ENCODE results near the gene LHPP.

LHPP gene

GRCh38 chr10:124564881-124565280 lies 103.3 kb downstream of the LHPP start (continued):
- no peak for TF ChIP-seq PRDM2 (tag by site-specific recombination; IDR thresholded peaks at IDR 0.05; ENCODE audit: borderline replicate concordance)
- no peak for TF ChIP-seq ZBTB8A (tag by site-specific recombination; IDR thresholded peaks at IDR 0.05)
- no peak for TF ChIP-seq ZNF146 (tag by site-specific recombination; IDR thresholded peaks at IDR 0.05)

GRCh38 chr10:124565565-124566221 lies 104.1 kb downstream of the LHPP start:
- TF ChIP-seq KLF1 (tag by site-specific recombination; IDR thresholded peaks at IDR 0.05) (peak; percentile 30; the same call in 1 of the 2 replicates), ZNF654 (tag by site-specific recombination; IDR thresholded peaks at IDR 0.05; ENCODE audit: low read depth) (peak; percentile 10; the same call in 1 of the 2 replicates), ZFP69B (tag by site-specific recombination; IDR thresholded peaks at IDR 0.05) (no peak), ZNF10 (tag by site-specific recombination; IDR thresholded peaks at IDR 0.05) (0 out of 2 replicates have a peak, but pooled peaks have one; percentile 20), PATZ1 (tag by site-specific recombination; IDR thresholded peaks at IDR 0.05) (0 out of 2 replicates have a peak, but pooled peaks have one; percentile 21)
- POLR2A ChIA-PET: no interaction called here
- H3K4me3 ChIP-seq (ENCODE audit: low read depth, low read length): no peak overlapping the region
- CTCF ChIA-PET: interaction anchor here (0.8 to 1.5 kb wide), 5 partner anchors 11 to 35 kb away, joined by 3 to 7 read pairs (median 3); no protein-coding TSS in a partner anchor
- no peaks in the 10 kb centered on the region for H3K4me1 ChIP-seq (ENCODE audit: control insufficient read depth, insufficient read depth, low read length)
- no peaks in the 10 kb centered on the region for H3K9me3 ChIP-seq (ENCODE audit: control insufficient read depth, insufficient read depth, low read depth, low read length)
- no peak overlapping the region for H3K27ac ChIP-seq (ENCODE audit: extremely low read depth, low read depth, low read length)
- no peaks in the 10 kb centered on the region for H3K36me3 ChIP-seq (ENCODE audit: control insufficient read depth in 2 of 2, insufficient read depth in 1 of 2, low read length in 2 of 2)

GRCh38 chr10:124566222-124566888 lies 104.7 kb downstream of the LHPP start:
- no peaks in the 10 kb centered on the region for H3K4me1 ChIP-seq (ENCODE audit: control insufficient read depth, insufficient read depth, low read length)
- no peak overlapping the region for H3K4me3 ChIP-seq (ENCODE audit: low read depth, low read length)
- ChIA-PET CTCF (interaction anchor here (0.9 to 1.0 kb wide), 2 partner anchors 28 to 36 kb away, joined by 3 to 5 read pairs; no protein-coding TSS in a partner anchor), POLR2A (no interaction called here)
- H3K27ac ChIP-seq (ENCODE audit: extremely low read depth, low read depth, low read length): no peak overlapping the region
- no peaks in the 10 kb centered on the region for H3K36me3 ChIP-seq (ENCODE audit: control insufficient read depth in 2 of 2, insufficient read depth in 1 of 2, low read length in 2 of 2)
- H3K9me3 ChIP-seq (ENCODE audit: control insufficient read depth, insufficient read depth, low read depth, low read length): no peaks in the 10 kb centered on the region
- TF ChIP-seq ZNF48 (tag by site-specific recombination; IDR thresholded peaks at IDR 0.05): no peak
- TF ChIP-seq ZNF23 (tag by site-specific recombination; IDR thresholded peaks at IDR 0.05; ENCODE audit: borderline replicate concordance): no peak
- TF ChIP-seq ZNF362 (tag by site-specific recombination; IDR thresholded peaks at IDR 0.05): no peak
- TF ChIP-seq ZNF16 (tag by site-specific recombination; IDR thresholded peaks at IDR 0.05; ENCODE audit: low read depth): no peak
- TF ChIP-seq ZNF280D (tag by site-specific recombination; IDR thresholded peaks at IDR 0.05): no peak
- TF ChIP-seq ZNF24 (tag by site-specific recombination; IDR thresholded peaks at IDR 0.05): no peak
- TF ChIP-seq ZNF169 (tag by site-specific recombination; IDR thresholded peaks at IDR 0.05): no peak
- no peak for TF ChIP-seq ZNF704 (tag by site-specific recombination; IDR thresholded peaks at IDR 0.05)
- TF ChIP-seq ZNF785 (tag by site-specific recombination; IDR thresholded peaks at IDR 0.05): no peak
